Gastroesophageal sphincter (tissue), 3 donors: ENCODE measurements around the gene WBP1L.
A peak's percentile ranks its signal among the peaks of the same experiment; 100 is the strongest.

Experiments
- CTCF ChIP-seq, 4 experiments: fragments of 200-600 bp in 2 of 4; fragments of 450-650 bp in 2 of 4; sonication (generic) in 1 of 4; IDR thresholded peaks; one replicate each; pipeline ENCODE4 v1.5.1; 2017 to 2019; ENCODE audit warnings: antibody characterized with exemption in 4 of 4, mild to moderate bottlenecking in 2 of 4, moderate library complexity in 2 of 4
- POLR2A ChIP-seq, 2 donors: fragments of 450-650 bp; IDR thresholded peaks; one replicate each; pipeline ENCODE4 v1.6.1; 2017; ENCODE audit warnings: antibody characterized with exemption in 2 of 2, mild to moderate bottlenecking in 2 of 2, moderate library complexity in 1 of 2
- POLR2AphosphoS5 ChIP-seq: sonication (generic); formaldehyde crosslinking; IDR thresholded peaks from one replicate; pipeline ENCODE4 v1.6.1; 2017; ENCODE audit warnings: antibody characterized with exemption

DNA sequence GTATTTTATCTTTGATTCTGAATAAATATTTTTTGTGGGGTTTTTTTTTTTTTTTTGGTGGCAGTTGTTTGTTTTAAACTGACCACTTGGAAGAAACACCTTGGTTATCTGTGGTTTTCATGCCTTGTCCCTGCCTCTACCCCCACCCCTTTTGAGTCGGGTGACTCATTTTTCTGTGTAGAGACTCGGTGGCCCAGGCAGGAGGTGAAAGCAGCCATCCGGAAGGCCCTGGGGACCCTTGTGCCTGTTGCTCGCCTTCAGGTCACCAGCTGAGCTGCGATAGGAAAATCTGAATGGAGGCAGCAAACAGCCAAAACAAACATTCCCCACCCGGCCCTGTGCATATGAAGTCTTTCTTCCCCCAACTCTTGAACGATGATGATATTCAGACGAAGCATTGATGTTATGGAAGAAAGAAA lies 70.7 kb downstream of the WBP1L start:
- TF ChIP-seq CTCF (IDR thresholded peaks at IDR 0.05) (no peak), POLR2AphosphoS5 (peak; percentile 7), POLR2A (IDR thresholded peaks at IDR 0.05) (no peak)
